HepG2 (cell line): ENCODE data around the gene NFKBIZ. TPM values are rescaled to one million over a fixed set of nuclear protein-coding genes. Genes with fewer than 3 reads are reported as not detected.
A peak's percentile ranks its signal among the peaks of the same experiment; 100 is the strongest.

ENCODE experiments used
- ARID2 ChIP-seq: sonication (generic); formaldehyde crosslinking; IDR thresholded peaks from 2 replicates; pipeline ENCODE4 v1.8.1; 2022; ENCODE audit warnings: mild to moderate bottlenecking, missing genetic modification reagents, borderline replicate concordance
- ATF4 ChIP-seq, 2 experiments: fragments of 450-650 bp in 1 of 2; sonication (generic) in 1 of 2; formaldehyde crosslinking; IDR thresholded peaks; 2 replicates each; pipeline versions ENCODE4 v1.5.0 to v1.8.0; 2020 to 2022; ENCODE audit warnings: mild to moderate bottlenecking in 1 of 2, missing genetic modification reagents in 1 of 2
- ATF6 ChIP-seq: sonication (generic); formaldehyde crosslinking; conservative IDR thresholded peaks from 2 replicates; pipeline ENCODE4 v1.4.0; 2020; ENCODE audit warnings: missing genetic modification reagents
- BCL6 ChIP-seq: IDR thresholded peaks from 2 replicates; pipeline ENCODE4 v1.6.1; 2016; ENCODE audit warnings: missing genetic modification reagents, missing compliant biosample characterization
- CENPBD1 ChIP-seq: sonication (generic); formaldehyde crosslinking; IDR thresholded peaks from 2 replicates; pipeline ENCODE4 v1.8.0; 2022; ENCODE audit warnings: missing genetic modification reagents, low read depth, mild to moderate bottlenecking, borderline replicate concordance
- DBP ChIP-seq: sonication (generic); formaldehyde crosslinking; IDR thresholded peaks from 2 replicates; pipeline ENCODE4 v1.4.0; 2020; ENCODE audit warnings: missing genetic modification reagents; ENCODE audit errors: not compliant biosample characterization
- DRAP1 ChIP-seq: IDR thresholded peaks from 2 replicates; pipeline ENCODE4 v1.6.1; 2016; ENCODE audit warnings: missing genetic modification reagents, missing compliant biosample characterization
- E2F2 ChIP-seq: sonication (generic); formaldehyde crosslinking; IDR thresholded peaks from 2 replicates; pipeline ENCODE4 v1.4.0; 2020; ENCODE audit warnings: missing genetic modification reagents, borderline replicate concordance
- EP300 ChIP-seq, 3 experiments: sonication (generic) in 1 of 3; formaldehyde crosslinking in 1 of 3; IDR thresholded peaks; 2 replicates each; pipeline versions ENCODE4 v1.5.1 to v1.6.1; 2011 to 2020; ENCODE audit warnings: low read depth in 2 of 3, low read length in 2 of 3, borderline replicate concordance in 1 of 3, improper control_type of control experiment in 1 of 3, mild to moderate bottlenecking in 1 of 3, missing genetic modification reagents in 1 of 3, moderate library complexity in 1 of 3
- ERF ChIP-seq: IDR thresholded peaks from 2 replicates; pipeline ENCODE4 v1.6.1; 2018; ENCODE audit warnings: missing biosample characterization, missing genetic modification reagents
- GFI1 ChIP-seq: sonication (generic); formaldehyde crosslinking; IDR thresholded peaks from 2 replicates; pipeline ENCODE4 v1.5.0; 2020; ENCODE audit warnings: missing genetic modification reagents, mild to moderate bottlenecking, borderline replicate concordance
- HOXD1 ChIP-seq: sonication (generic); formaldehyde crosslinking; IDR thresholded peaks from 2 replicates; pipeline ENCODE4 v1.5.0; 2020; ENCODE audit warnings: missing genetic modification reagents
- MIXL1 ChIP-seq: IDR thresholded peaks from 2 replicates; pipeline ENCODE4 v1.6.1; 2016
- NFKBIZ ChIP-seq: IDR thresholded peaks from 2 replicates; pipeline ENCODE4 v1.6.1; 2018; ENCODE audit warnings: missing genetic modification reagents, missing compliant biosample characterization
- NR0B2 ChIP-seq: sonication (generic); formaldehyde crosslinking; IDR thresholded peaks from 2 replicates; pipeline ENCODE4 v1.4.0; 2020; ENCODE audit warnings: mild to moderate bottlenecking, missing genetic modification reagents
- PHF5A ChIP-seq: IDR thresholded peaks from one replicate; pipeline ENCODE4 v1.6.1; 2018; ENCODE audit warnings: low read depth, missing genetic modification reagents; ENCODE audit not compliant: unreplicated experiment
- PPARG ChIP-seq: conservative IDR thresholded peaks from 2 replicates; pipeline ENCODE4 v1.6.1; 2016; ENCODE audit warnings: missing biosample characterization, missing genetic modification reagents
- SP4 ChIP-seq: sonication (generic); formaldehyde crosslinking; IDR thresholded peaks from 2 replicates; pipeline ENCODE4 v1.8.1; 2023; ENCODE audit warnings: mild to moderate bottlenecking, missing genetic modification reagents
- ZNF256 ChIP-seq: sonication (generic); formaldehyde crosslinking; conservative IDR thresholded peaks from 2 replicates; pipeline ENCODE4 v1.4.0; 2020; ENCODE audit warnings: missing genetic modification reagents
- ZNF335 ChIP-seq: sonication (generic); formaldehyde crosslinking; IDR thresholded peaks from 2 replicates; pipeline ENCODE4 v1.4.0; 2020; ENCODE audit warnings: missing genetic modification reagents
- ZNF350 ChIP-seq: sonication (generic); formaldehyde crosslinking; IDR thresholded peaks from 2 replicates; pipeline ENCODE4 v1.4.0; 2020; ENCODE audit warnings: mild to moderate bottlenecking, low read depth, missing genetic modification reagents, borderline replicate concordance
- ZNF619 ChIP-seq: sonication (generic); formaldehyde crosslinking; IDR thresholded peaks from 2 replicates; pipeline ENCODE4 v1.4.0; 2020; ENCODE audit warnings: mild to moderate bottlenecking, missing genetic modification reagents
- ZSCAN20 ChIP-seq: sonication (generic); formaldehyde crosslinking; IDR thresholded peaks from 2 replicates; pipeline ENCODE4 v1.4.0; 2020; ENCODE audit warnings: missing genetic modification reagents, mild to moderate bottlenecking, borderline replicate concordance
- polyA plus RNA-seq, 8 experiments: library from polyadenylated mRNA; depleted of rRNA in 3 of 8; stranded (reverse) in 7 of 8; unstranded in 1 of 8; fragments of >200 nt; fragmentation: Illumina TruSeq in 4 of 8; extraction: Trizol in 4 of 8; gene quantifications; 2 replicates each; pipeline versions ENCODE4 v1.2.1 to v1.2.3, GENCODE V29; 2011 to 2016; ENCODE audit warnings: low read depth in 4 of 8, missing spikeins in 1 of 8, mixed read lengths in 1 of 8; ENCODE audit not compliant: insufficient read depth in 1 of 8
- total RNA-seq, 5 experiments: library from RNA; depleted of rRNA; stranded (reverse); fragments of >200 nt; fragmentation: Illumina TruSeq; extraction: Trizol; gene quantifications; 2 replicates each; pipeline ENCODE4 v1.2.3, GENCODE V29; 2016; ENCODE audit warnings: low read depth in 1 of 5

Gene NFKBIZ
- total and polyA plus RNA-seq, 2 of the 13 experiments (the other 11 are each of a cell fraction or from before 2014, with no cell fraction given): 25.9 to 60.6 TPM

- peak in 1 of 2 experiments; percentile 41; a peak in 1 of 4 replicates for TF ChIP-seq ATF4 (CRISPR knock-in tag; IDR thresholded peaks at IDR 0.05)
- no peak for TF ChIP-seq ZSCAN20 (CRISPR knock-in tag)
- TF ChIP-seq ZNF619 (CRISPR knock-in tag): no peak
- no peak for TF ChIP-seq PHF5A (CRISPR knock-in tag)
- no peak for TF ChIP-seq CENPBD1 (CRISPR knock-in tag)
- TF ChIP-seq NFKBIZ (CRISPR knock-in tag): no peak
- TF ChIP-seq ZNF256 (CRISPR knock-in tag): no peak
- no peak for TF ChIP-seq HOXD1 (CRISPR knock-in tag)
- TF ChIP-seq MIXL1 (CRISPR knock-in tag): peak; percentile 61; the same call in 1 of the 2 replicates
- TF ChIP-seq GFI1 (CRISPR knock-in tag): no peak
- no peak for TF ChIP-seq SP4 (CRISPR knock-in tag)
- no peak for TF ChIP-seq ZNF335 (CRISPR knock-in tag)
- TF ChIP-seq DBP: no peak
- no peak for TF ChIP-seq NR0B2 (CRISPR knock-in tag)
- peak in 1 of 2 experiments; percentile 77; a peak in 2 of 4 replicates for TF ChIP-seq EP300 (IDR thresholded peaks at IDR 0.05; ENCODE audit: low read depth in 2 of 2, low read length in 2 of 2)
- TF ChIP-seq EP300 (CRISPR knock-in tag; IDR thresholded peaks at IDR 0.05; ENCODE audit: borderline replicate concordance): no peak
- no peak for TF ChIP-seq ERF
- TF ChIP-seq E2F2 (CRISPR knock-in tag): no peak
- TF ChIP-seq ARID2 (CRISPR knock-in tag): no peak
- no peak for TF ChIP-seq ZNF350 (CRISPR knock-in tag)
- peak; percentile 52; the same call in 1 of the 2 replicates for TF ChIP-seq DRAP1 (CRISPR knock-in tag)
- no peak for TF ChIP-seq ATF6 (CRISPR knock-in tag)
- TF ChIP-seq BCL6 (CRISPR knock-in tag): peak; percentile 59
- TF ChIP-seq PPARG (CRISPR knock-in tag): 0 out of 2 replicates have a peak, but pooled peaks have one; percentile 21
Observed at GRCh38 chr3:101848326-101848725, 988 bp upstream of the NFKBIZ start (continued).
